K562 (cell line): ENCODE data around the gene FBXL13.

Source experiments
- E2F8 ChIP-seq: fragments of 450-650 bp; IDR thresholded peaks from 2 replicates; pipeline ENCODE4 v1.7.1; 2018; ENCODE audit warnings: mild to moderate bottlenecking, low read depth; ENCODE audit not compliant: partially characterized antibody
- GATA2 ChIP-seq: sonication (generic); formaldehyde crosslinking; IDR thresholded peaks from 2 replicates; pipeline ENCODE4 v1.4.0; 2020; ENCODE audit warnings: mild to moderate bottlenecking, missing genetic modification reagents
- MAFF ChIP-seq: IDR thresholded peaks from 2 replicates; pipeline ENCODE4 v1.6.1; 2012; ENCODE audit warnings: low read length, improper control_type of control experiment
- PTBP1 ChIP-seq: fragments of 200-400 bp; formaldehyde crosslinking; IDR thresholded peaks from 2 replicates; pipeline ENCODE4 v1.6.1; 2017; ENCODE audit warnings: low read depth, low read length
- SP1 ChIP-seq: sonication (generic); formaldehyde crosslinking; IDR thresholded peaks from 2 replicates; pipeline ENCODE4 v1.8.1; 2022; ENCODE audit warnings: mild to moderate bottlenecking, missing genetic modification reagents

- TF ChIP-seq MAFF (no peak), GATA2 (no peak), SP1 (CRISPR knock-in tag) (no peak), PTBP1 (no peak), E2F8 (no peak)
Measured at GRCh38 chr7:102938679-102939078, 135.9 kb downstream of the FBXL13 start.
